GM23338 (cell line): Measurements from ENCODE around the gene FAT4. TPM values are rescaled to one million over a fixed set of nuclear protein-coding genes. Genes with fewer than 3 reads are reported as not detected.

ENCODE experiments used
- ATAC-seq: fragments of 200-7000 bp; cut with Tn5 transposase; 3 replicates; pipeline ENCODE4 v1.9.1; 2020
- DNase-seq: peaks from one replicate; pipeline ENCODE4 v3.0.0-alpha.2; 2015; ENCODE audit warnings: low spot score
- H2AFZ ChIP-seq: fragments of 200-600 bp; sonication (generic); 2 replicates; pipeline ENCODE4 v1.8.0; 2016; ENCODE audit warnings: antibody characterized with exemption, mild to moderate bottlenecking, moderate library complexity
- H3F3A ChIP-seq: fragments of 200-600 bp; sonication (generic); replicated peaks from 2 replicates; pipeline ENCODE4 v1.8.0; 2017; ENCODE audit warnings: antibody characterized with exemption, mixed run types, low read depth
- H3K27ac ChIP-seq: fragments of 200-600 bp; sonication (generic); 2 replicates; pipeline ENCODE4 v1.6.1; 2016; ENCODE audit warnings: low read depth
- H3K27me3 ChIP-seq: fragments of 200-600 bp; sonication (generic); 2 replicates; pipeline ENCODE4 v1.8.0; 2016; ENCODE audit warnings: mild to moderate bottlenecking, mixed run types, moderate library complexity; ENCODE audit not compliant: insufficient read depth
- H3K36me3 ChIP-seq: fragments of 200-600 bp; sonication (generic); 2 replicates; pipeline ENCODE4 v1.8.0; 2016; ENCODE audit warnings: mild to moderate bottlenecking; ENCODE audit not compliant: insufficient read depth
- H3K4me1 ChIP-seq: fragments of 200-600 bp; sonication (generic); 2 replicates; pipeline ENCODE4 v1.8.0; 2016; ENCODE audit warnings: mild to moderate bottlenecking, moderate library complexity; ENCODE audit not compliant: insufficient read depth
- H3K4me2 ChIP-seq: fragments of 200-600 bp; sonication (generic); 2 replicates; pipeline ENCODE4 v1.7.1; 2017; ENCODE audit warnings: mixed run types
- H3K4me3 ChIP-seq: fragments of 200-600 bp; sonication (generic); 2 replicates; pipeline ENCODE4 v1.6.1; 2016; ENCODE audit warnings: mixed run types
- H3K79me2 ChIP-seq: fragments of 200-600 bp; sonication (generic); replicated peaks from 2 replicates; pipeline ENCODE4 v1.8.0; 2017; ENCODE audit warnings: mild to moderate bottlenecking; ENCODE audit not compliant: insufficient read depth
- H3K9me2 ChIP-seq: fragments of 200-600 bp; sonication (generic); 2 replicates; pipeline ENCODE4 v1.8.0; 2017; ENCODE audit not compliant: insufficient read depth
- H4K20me1 ChIP-seq: fragments of 200-600 bp; sonication (generic); replicated peaks from 2 replicates; pipeline ENCODE4 v1.8.0; 2017; ENCODE audit warnings: mild to moderate bottlenecking; ENCODE audit not compliant: insufficient read depth
- H3K27ac Mint-ChIP-seq: 2 replicates; pipeline ENCODE4 v1.8.0; 2020; ENCODE audit warnings: inconsistent platforms, mild to moderate bottlenecking, moderate library complexity, mixed read lengths
- H3K27me3 Mint-ChIP-seq: 3 replicates; pipeline ENCODE4 v1.8.0; 2022; ENCODE audit warnings: low read depth, mild to moderate bottlenecking, moderate library complexity, mixed read lengths, inconsistent platforms; ENCODE audit not compliant: insufficient read depth, poor library complexity
- H3K36me3 Mint-ChIP-seq: 3 replicates; pipeline ENCODE4 v1.8.0; 2021; ENCODE audit warnings: low read depth, mild to moderate bottlenecking, inconsistent platforms, moderate library complexity, mixed read lengths
- H3K4me1 Mint-ChIP-seq: 3 replicates; pipeline ENCODE4 v1.8.0; 2020; ENCODE audit warnings: mild to moderate bottlenecking, inconsistent platforms, mixed read lengths
- H3K4me3 Mint-ChIP-seq: 3 replicates; pipeline ENCODE4 v1.8.0; 2021; ENCODE audit warnings: moderate library complexity, mild to moderate bottlenecking, inconsistent platforms, mixed read lengths
- H3K9me3 Mint-ChIP-seq: 3 replicates; pipeline ENCODE4 v1.8.0; 2020; ENCODE audit warnings: moderate library complexity, mild to moderate bottlenecking, inconsistent platforms, mixed read lengths
- EZH2 ChIP-seq: fragments of 200-600 bp; sonication (generic); IDR thresholded peaks from one replicate; pipeline ENCODE4 v1.8.0; 2017; ENCODE audit warnings: antibody characterized with exemption, mild to moderate bottlenecking, low read depth; ENCODE audit not compliant: unreplicated experiment
- EZH2phosphoT487 ChIP-seq: fragments of 200-600 bp; sonication (generic); IDR thresholded peaks from one replicate; pipeline ENCODE4 v1.8.1; 2018; ENCODE audit warnings: antibody characterized with exemption; ENCODE audit not compliant: unreplicated experiment
- JUNB ChIP-seq: IDR thresholded peaks from one replicate; pipeline ENCODE4 v1.6.1; 2016; ENCODE audit warnings: antibody characterized with exemption; ENCODE audit not compliant: unreplicated experiment
- NANOG ChIP-seq: IDR thresholded peaks from 2 replicates; pipeline ENCODE4 v1.6.1; 2016; ENCODE audit warnings: antibody characterized with exemption, borderline replicate concordance
- STAT1 ChIP-seq: IDR thresholded peaks from one replicate; pipeline ENCODE4 v1.6.1; 2016; ENCODE audit warnings: antibody characterized with exemption; ENCODE audit not compliant: unreplicated experiment
- ZNF114 ChIP-seq: fragments of 250-450 bp; sonication (Bioruptor Pico); IDR thresholded peaks from 2 replicates; pipeline ENCODE4 v1.5.0; 2020; ENCODE audit warnings: mild to moderate bottlenecking, moderate library complexity
- ZNF331 ChIP-seq: fragments of 250-450 bp; sonication (Bioruptor Pico); IDR thresholded peaks from 2 replicates; pipeline ENCODE4 v1.5.0; 2020; ENCODE audit warnings: low read depth, mild to moderate bottlenecking, moderate library complexity
- polyA plus RNA-seq: library from polyadenylated mRNA; unstranded; fragments of >200 nt; fragmentation: Nextera tagmentation; extraction: Ambion mirVana; gene quantifications from 2 replicates; pipeline ENCODE4 v1.2.1, GENCODE V29; 2016
- total RNA-seq: library from RNA; depleted of rRNA; stranded (reverse); fragments of >200 nt; shearing (Covaris generic); gene quantifications from 2 replicates; pipeline ENCODE4 v1.2.3, GENCODE V29; 2014
- TF ChIP-seq, protein P1 (sequence below), 2 experiments: fragments of 200-600 bp in 1 of 2; sonication (generic) in 1 of 2; conservative IDR thresholded peaks; 2 replicates each; pipeline versions ENCODE4 v1.5.1 to v1.6.1; 2016 to 2017; ENCODE audit warnings: antibody characterized with exemption in 2 of 2, low read depth in 2 of 2, mild to moderate bottlenecking in 2 of 2, moderate library complexity in 1 of 2
- TF ChIP-seq, protein P2 (sequence below): IDR thresholded peaks from 2 replicates; pipeline ENCODE4 v1.6.1; 2016; ENCODE audit warnings: antibody characterized with exemption
- TF ChIP-seq, protein P3 (sequence below): fragments of 250-450 bp; sonication (Bioruptor Pico); IDR thresholded peaks from 2 replicates; pipeline ENCODE4 v1.5.0; 2020; ENCODE audit warnings: mild to moderate bottlenecking, moderate library complexity

FAT4 gene
- total and polyA plus RNA-seq, 2 experiments from 2014 or later: 0.53 to 6.8 TPM

DNA sequence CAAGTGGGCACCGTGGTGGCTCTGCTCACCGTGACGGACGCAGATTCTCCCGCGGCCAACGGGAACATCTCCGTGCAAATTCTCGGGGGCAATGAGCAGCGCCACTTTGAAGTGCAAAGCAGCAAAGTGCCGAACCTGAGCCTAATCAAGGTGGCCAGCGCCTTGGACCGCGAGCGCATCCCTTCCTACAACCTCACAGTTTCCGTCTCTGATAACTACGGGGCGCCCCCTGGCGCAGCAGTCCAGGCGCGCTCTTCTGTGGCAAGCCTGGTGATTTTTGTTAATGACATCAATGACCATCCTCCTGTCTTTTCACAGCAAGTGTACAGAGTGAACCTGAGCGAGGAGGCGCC is 2.7 kb downstream of the FAT4 start:
- H3K9me3 Mint-ChIP-seq: no peaks in the 10 kb centered on the region; the same call in 2 of the 3 replicates
- Histone ChIP-seq H4K20me1 (0 out of 2 replicates have a peak, but pooled peaks cover 3% of the 10 kb centered on the region), H3K4me2 (peak overlapping the region; percentile 98), H3K79me2 (no peaks in the 10 kb centered on the region; the same call in 1 of the 2 replicates), H3K36me3 (no peaks in the 10 kb centered on the region), H3K4me3 (peak overlapping the region; percentile 92), H3K27me3 (peaks cover 35% of the 10 kb centered on the region), H3K9me2 (peaks cover 7% of the 10 kb centered on the region), H3K27ac (no peak overlapping the region), H3K4me1 (peaks cover 17% of the 10 kb centered on the region), H3F3A (no peaks in the 10 kb centered on the region; the same call in 1 of the 2 replicates), H2AFZ (peak overlapping the region; percentile 97)
- H3K27ac Mint-ChIP-seq: no peak overlapping the region
- DNase-seq: peak; percentile 83
- TF ChIP-seq ZNF331 (CRISPR knock-in tag) (no peak), NANOG (0 out of 2 replicates have a peak, but pooled peaks have one; percentile 8)
- TF ChIP-seq, protein P1, sequence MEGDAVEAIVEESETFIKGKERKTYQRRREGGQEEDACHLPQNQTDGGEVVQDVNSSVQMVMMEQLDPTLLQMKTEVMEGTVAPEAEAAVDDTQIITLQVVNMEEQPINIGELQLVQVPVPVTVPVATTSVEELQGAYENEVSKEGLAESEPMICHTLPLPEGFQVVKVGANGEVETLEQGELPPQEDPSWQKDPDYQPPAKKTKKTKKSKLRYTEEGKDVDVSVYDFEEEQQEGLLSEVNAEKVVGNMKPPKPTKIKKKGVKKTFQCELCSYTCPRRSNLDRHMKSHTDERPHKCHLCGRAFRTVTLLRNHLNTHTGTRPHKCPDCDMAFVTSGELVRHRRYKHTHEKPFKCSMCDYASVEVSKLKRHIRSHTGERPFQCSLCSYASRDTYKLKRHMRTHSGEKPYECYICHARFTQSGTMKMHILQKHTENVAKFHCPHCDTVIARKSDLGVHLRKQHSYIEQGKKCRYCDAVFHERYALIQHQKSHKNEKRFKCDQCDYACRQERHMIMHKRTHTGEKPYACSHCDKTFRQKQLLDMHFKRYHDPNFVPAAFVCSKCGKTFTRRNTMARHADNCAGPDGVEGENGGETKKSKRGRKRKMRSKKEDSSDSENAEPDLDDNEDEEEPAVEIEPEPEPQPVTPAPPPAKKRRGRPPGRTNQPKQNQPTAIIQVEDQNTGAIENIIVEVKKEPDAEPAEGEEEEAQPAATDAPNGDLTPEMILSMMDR (conservative IDR thresholded peaks at IDR 0.05; ENCODE audit: low read depth in 2 of 2): peak; percentile 64 to 75
- H3K36me3 Mint-ChIP-seq: no peaks in the 10 kb centered on the region
- H3K4me3 Mint-ChIP-seq: peak overlapping the region; percentile 95
- peaks cover 44% of the 10 kb centered on the region for H3K27me3 Mint-ChIP-seq
- H3K4me1 Mint-ChIP-seq: peaks cover 22% of the 10 kb centered on the region
- ATAC-seq: peak; percentile 12

DNA sequence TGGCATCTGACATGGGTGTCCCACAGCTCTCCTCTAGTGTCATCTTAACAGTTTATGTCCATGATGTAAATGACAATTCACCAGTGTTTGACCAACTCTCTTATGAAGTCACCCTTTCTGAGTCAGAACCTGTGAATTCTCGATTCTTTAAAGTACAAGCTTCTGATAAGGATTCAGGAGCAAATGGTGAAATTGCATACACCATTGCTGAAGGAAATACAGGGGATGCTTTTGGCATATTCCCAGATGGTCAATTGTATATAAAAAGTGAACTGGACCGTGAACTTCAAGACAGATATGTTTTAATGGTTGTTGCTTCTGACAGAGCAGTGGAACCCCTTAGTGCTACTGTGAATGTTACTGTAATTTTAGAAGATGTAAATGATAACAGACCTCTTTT is 4.6 kb downstream of the FAT4 start:
- peaks cover 44% of the 10 kb centered on the region for H3K27me3 Mint-ChIP-seq
- no peaks in the 10 kb centered on the region; the same call in 2 of the 3 replicates for H3K9me3 Mint-ChIP-seq
- Histone ChIP-seq H3F3A (no peaks in the 10 kb centered on the region; the same call in 1 of the 2 replicates), H3K4me1 (peaks cover 15% of the 10 kb centered on the region), H3K27me3 (peaks cover 35% of the 10 kb centered on the region), H3K36me3 (no peaks in the 10 kb centered on the region), H3K4me3 (no peak overlapping the region), H4K20me1 (0 out of 2 replicates have a peak, but pooled peaks cover 3% of the 10 kb centered on the region), H3K79me2 (no peaks in the 10 kb centered on the region; the same call in 1 of the 2 replicates), H3K4me2 (no peak overlapping the region; the same call in 1 of the 2 replicates), H2AFZ (no peak overlapping the region), H3K27ac (no peak overlapping the region), H3K9me2 (peaks cover 7% of the 10 kb centered on the region)
- no peak for ATAC-seq
- no peak for DNase-seq
- no peak overlapping the region for H3K27ac Mint-ChIP-seq
- H3K36me3 Mint-ChIP-seq: no peaks in the 10 kb centered on the region
- H3K4me1 Mint-ChIP-seq: peaks cover 21% of the 10 kb centered on the region
- no peak overlapping the region for H3K4me3 Mint-ChIP-seq
- TF ChIP-seq, protein P1 (conservative IDR thresholded peaks at IDR 0.05; ENCODE audit: low read depth in 2 of 2): no peak
- TF ChIP-seq EZH2: no peak
- TF ChIP-seq JUNB: no peak
- TF ChIP-seq, protein P2, sequence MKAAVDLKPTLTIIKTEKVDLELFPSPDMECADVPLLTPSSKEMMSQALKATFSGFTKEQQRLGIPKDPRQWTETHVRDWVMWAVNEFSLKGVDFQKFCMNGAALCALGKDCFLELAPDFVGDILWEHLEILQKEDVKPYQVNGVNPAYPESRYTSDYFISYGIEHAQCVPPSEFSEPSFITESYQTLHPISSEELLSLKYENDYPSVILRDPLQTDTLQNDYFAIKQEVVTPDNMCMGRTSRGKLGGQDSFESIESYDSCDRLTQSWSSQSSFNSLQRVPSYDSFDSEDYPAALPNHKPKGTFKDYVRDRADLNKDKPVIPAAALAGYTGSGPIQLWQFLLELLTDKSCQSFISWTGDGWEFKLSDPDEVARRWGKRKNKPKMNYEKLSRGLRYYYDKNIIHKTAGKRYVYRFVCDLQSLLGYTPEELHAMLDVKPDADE: no peak
- no peak for TF ChIP-seq NANOG
- no peak for TF ChIP-seq STAT1
- TF ChIP-seq ZNF114 (CRISPR knock-in tag): no peak
- TF ChIP-seq, protein P3, sequence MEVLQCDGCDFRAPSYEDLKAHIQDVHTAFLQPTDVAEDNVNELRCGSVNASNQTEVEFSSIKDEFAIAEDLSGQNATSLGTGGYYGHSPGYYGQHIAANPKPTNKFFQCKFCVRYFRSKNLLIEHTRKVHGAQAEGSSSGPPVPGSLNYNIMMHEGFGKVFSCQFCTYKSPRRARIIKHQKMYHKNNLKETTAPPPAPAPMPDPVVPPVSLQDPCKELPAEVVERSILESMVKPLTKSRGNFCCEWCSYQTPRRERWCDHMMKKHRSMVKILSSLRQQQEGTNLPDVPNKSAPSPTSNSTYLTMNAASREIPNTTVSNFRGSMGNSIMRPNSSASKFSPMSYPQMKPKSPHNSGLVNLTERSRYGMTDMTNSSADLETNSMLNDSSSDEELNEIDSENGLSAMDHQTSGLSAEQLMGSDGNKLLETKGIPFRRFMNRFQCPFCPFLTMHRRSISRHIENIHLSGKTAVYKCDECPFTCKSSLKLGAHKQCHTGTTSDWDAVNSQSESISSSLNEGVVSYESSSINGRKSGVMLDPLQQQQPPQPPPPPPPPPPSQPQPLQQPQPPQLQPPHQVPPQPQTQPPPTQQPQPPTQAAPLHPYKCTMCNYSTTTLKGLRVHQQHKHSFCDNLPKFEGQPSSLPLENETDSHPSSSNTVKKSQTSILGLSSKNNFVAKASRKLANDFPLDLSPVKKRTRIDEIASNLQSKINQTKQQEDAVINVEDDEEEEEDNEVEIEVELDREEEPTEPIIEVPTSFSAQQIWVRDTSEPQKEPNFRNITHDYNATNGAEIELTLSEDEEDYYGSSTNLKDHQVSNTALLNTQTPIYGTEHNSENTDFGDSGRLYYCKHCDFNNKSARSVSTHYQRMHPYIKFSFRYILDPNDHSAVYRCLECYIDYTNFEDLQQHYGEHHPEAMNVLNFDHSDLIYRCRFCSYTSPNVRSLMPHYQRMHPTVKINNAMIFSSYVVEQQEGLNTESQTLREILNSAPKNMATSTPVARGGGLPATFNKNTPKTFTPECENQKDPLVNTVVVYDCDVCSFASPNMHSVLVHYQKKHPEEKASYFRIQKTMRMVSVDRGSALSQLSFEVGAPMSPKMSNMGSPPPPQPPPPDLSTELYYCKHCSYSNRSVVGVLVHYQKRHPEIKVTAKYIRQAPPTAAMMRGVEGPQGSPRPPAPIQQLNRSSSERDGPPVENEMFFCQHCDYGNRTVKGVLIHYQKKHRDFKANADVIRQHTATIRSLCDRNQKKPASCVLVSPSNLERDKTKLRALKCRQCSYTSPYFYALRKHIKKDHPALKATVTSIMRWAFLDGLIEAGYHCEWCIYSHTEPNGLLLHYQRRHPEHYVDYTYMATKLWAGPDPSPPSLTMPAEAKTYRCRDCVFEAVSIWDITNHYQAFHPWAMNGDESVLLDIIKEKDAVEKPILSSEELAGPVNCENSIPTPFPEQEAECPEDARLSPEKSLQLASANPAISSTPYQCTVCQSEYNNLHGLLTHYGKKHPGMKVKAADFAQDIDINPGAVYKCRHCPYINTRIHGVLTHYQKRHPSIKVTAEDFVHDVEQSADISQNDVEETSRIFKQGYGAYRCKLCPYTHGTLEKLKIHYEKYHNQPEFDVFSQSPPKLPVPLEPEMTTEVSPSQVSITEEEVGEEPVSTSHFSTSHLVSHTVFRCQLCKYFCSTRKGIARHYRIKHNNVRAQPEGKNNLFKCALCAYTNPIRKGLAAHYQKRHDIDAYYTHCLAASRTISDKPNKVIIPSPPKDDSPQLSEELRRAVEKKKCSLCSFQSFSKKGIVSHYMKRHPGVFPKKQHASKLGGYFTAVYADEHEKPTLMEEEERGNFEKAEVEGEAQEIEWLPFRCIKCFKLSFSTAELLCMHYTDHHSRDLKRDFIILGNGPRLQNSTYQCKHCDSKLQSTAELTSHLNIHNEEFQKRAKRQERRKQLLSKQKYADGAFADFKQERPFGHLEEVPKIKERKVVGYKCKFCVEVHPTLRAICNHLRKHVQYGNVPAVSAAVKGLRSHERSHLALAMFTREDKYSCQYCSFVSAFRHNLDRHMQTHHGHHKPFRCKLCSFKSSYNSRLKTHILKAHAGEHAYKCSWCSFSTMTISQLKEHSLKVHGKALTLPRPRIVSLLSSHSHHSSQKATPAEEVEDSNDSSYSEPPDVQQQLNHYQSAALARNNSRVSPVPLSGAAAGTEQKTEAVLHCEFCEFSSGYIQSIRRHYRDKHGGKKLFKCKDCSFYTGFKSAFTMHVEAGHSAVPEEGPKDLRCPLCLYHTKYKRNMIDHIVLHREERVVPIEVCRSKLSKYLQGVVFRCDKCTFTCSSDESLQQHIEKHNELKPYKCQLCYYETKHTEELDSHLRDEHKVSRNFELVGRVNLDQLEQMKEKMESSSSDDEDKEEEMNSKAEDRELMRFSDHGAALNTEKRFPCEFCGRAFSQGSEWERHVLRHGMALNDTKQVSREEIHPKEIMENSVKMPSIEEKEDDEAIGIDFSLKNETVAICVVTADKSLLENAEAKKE: no peak
- TF ChIP-seq EZH2phosphoT487: no peak
